Parathyroid adenoma (tissue), 2 donors: Measurements from ENCODE around the gene PAX6.

Experiments used
- H2AFZ ChIP-seq: fragments of 300-600 bp; sonication (generic); one replicate; pipeline ENCODE4 v1.7.0; 2017; ENCODE audit warnings: antibody characterized with exemption, mild to moderate bottlenecking
- H3K27ac ChIP-seq: fragments of 300-600 bp; sonication (generic); one replicate; pipeline ENCODE4 v1.7.0; 2017
- H3K27me3 ChIP-seq: fragments of 300-600 bp; sonication (generic); one replicate; pipeline ENCODE4 v1.7.0; 2017; ENCODE audit warnings: low read length; ENCODE audit not compliant: control insufficient read depth, insufficient read depth
- H3K36me3 ChIP-seq: fragments of 300-600 bp; sonication (generic); one replicate; pipeline ENCODE4 v1.7.0; 2017; ENCODE audit warnings: low read length; ENCODE audit not compliant: control insufficient read depth, insufficient read depth
- H3K4me1 ChIP-seq: fragments of 300-600 bp; sonication (generic); one replicate; pipeline ENCODE4 v1.7.0; 2017; ENCODE audit warnings: control low read depth
- H3K4me2 ChIP-seq: fragments of 300-600 bp; sonication (generic); one replicate; pipeline ENCODE4 v1.7.0; 2017; ENCODE audit warnings: low read length
- H3K4me3 ChIP-seq: fragments of 300-600 bp; sonication (generic); one replicate; pipeline ENCODE4 v1.7.0; 2017; ENCODE audit warnings: low read depth, low read length
- H3K79me2 ChIP-seq: fragments of 300-600 bp; sonication (generic); one replicate; pipeline ENCODE4 v1.7.0; 2017; ENCODE audit warnings: control low read depth
- H3K9ac ChIP-seq: fragments of 300-600 bp; sonication (generic); one replicate; pipeline ENCODE4 v1.7.0; 2017; ENCODE audit warnings: mild to moderate bottlenecking
- H3K9me3 ChIP-seq: fragments of 300-600 bp; sonication (generic); one replicate; pipeline ENCODE4 v1.7.0; 2017; ENCODE audit warnings: low read length; ENCODE audit not compliant: control insufficient read depth
- TF ChIP-seq, protein P1 (sequence below): fragments of 300-600 bp; sonication (generic); IDR thresholded peaks from one replicate; pipeline ENCODE4 v1.7.0; 2017; ENCODE audit warnings: antibody characterized with exemption, mild to moderate bottlenecking
- donor health status: primary hyperparathyroidism.

Gene PAX6

DNA sequence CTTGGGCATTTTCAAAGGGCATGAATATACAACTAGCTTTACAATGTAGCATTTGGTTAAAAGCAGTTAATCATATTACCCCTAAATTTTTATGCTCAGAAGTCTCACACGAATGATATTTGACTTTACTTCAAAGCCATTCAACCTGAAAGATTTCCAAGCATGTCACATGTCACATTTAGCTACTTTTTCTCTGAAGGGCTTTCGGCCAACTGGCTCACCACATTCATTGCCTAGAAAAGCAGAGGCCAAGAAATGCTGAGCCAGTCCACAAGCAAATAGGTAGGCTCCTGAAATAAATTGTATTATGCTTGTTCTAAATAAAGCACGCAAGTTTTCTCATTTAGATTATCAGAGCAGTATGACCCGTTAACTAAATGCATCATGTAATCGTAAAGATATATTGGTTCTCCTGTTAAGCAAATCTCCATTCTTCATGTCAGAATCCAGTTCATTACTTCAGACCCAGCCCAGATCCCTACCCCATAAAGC lies 30.6 kb downstream of the PAX6 start:
- H3K27me3 ChIP-seq = no peaks in the 10 kb centered on the region

GRCh38 chr11:31780078-31780477 lies 31.0 kb downstream of the PAX6 start:
- no peak overlapping the region for H3K9ac ChIP-seq
- H3K27ac ChIP-seq = no peak overlapping the region
- H2AFZ ChIP-seq = no peak overlapping the region
- H3K4me3 ChIP-seq = no peak overlapping the region
- H3K36me3 ChIP-seq = no peaks in the 10 kb centered on the region
- H3K27me3 ChIP-seq = no peaks in the 10 kb centered on the region
- H3K4me1 ChIP-seq = no peaks in the 10 kb centered on the region
- no peak overlapping the region for H3K4me2 ChIP-seq
- no peaks in the 10 kb centered on the region for H3K9me3 ChIP-seq
- no peaks in the 10 kb centered on the region for H3K79me2 ChIP-seq
- TF ChIP-seq, protein P1, sequence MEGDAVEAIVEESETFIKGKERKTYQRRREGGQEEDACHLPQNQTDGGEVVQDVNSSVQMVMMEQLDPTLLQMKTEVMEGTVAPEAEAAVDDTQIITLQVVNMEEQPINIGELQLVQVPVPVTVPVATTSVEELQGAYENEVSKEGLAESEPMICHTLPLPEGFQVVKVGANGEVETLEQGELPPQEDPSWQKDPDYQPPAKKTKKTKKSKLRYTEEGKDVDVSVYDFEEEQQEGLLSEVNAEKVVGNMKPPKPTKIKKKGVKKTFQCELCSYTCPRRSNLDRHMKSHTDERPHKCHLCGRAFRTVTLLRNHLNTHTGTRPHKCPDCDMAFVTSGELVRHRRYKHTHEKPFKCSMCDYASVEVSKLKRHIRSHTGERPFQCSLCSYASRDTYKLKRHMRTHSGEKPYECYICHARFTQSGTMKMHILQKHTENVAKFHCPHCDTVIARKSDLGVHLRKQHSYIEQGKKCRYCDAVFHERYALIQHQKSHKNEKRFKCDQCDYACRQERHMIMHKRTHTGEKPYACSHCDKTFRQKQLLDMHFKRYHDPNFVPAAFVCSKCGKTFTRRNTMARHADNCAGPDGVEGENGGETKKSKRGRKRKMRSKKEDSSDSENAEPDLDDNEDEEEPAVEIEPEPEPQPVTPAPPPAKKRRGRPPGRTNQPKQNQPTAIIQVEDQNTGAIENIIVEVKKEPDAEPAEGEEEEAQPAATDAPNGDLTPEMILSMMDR = no peak

More for the DNA sequence above, 30.6 kb downstream of the PAX6 start:
- no peaks in the 10 kb centered on the region for H3K79me2 ChIP-seq
- H3K36me3 ChIP-seq = no peaks in the 10 kb centered on the region
- H3K4me3 ChIP-seq = no peak overlapping the region
- no peak overlapping the region for H3K9ac ChIP-seq
- H3K4me1 ChIP-seq = no peaks in the 10 kb centered on the region
- H3K4me2 ChIP-seq = no peak overlapping the region
- no peaks in the 10 kb centered on the region for H3K9me3 ChIP-seq
- TF ChIP-seq, protein P1 = no peak
- no peak overlapping the region for H3K27ac ChIP-seq
- no peak overlapping the region for H2AFZ ChIP-seq

GRCh38 chr11:31779374-31779791 lies 31.7 kb downstream of the PAX6 start:
- TF ChIP-seq, protein P1 = no peak
- H3K4me2 ChIP-seq = no peak overlapping the region
- no peak overlapping the region for H2AFZ ChIP-seq
- no peaks in the 10 kb centered on the region for H3K36me3 ChIP-seq
- no peak overlapping the region for H3K27ac ChIP-seq
- H3K4me1 ChIP-seq = no peaks in the 10 kb centered on the region
- H3K4me3 ChIP-seq = no peak overlapping the region
- no peak overlapping the region for H3K9ac ChIP-seq
- no peaks in the 10 kb centered on the region for H3K9me3 ChIP-seq
- no peaks in the 10 kb centered on the region for H3K27me3 ChIP-seq
- H3K79me2 ChIP-seq = no peaks in the 10 kb centered on the region

DNA sequence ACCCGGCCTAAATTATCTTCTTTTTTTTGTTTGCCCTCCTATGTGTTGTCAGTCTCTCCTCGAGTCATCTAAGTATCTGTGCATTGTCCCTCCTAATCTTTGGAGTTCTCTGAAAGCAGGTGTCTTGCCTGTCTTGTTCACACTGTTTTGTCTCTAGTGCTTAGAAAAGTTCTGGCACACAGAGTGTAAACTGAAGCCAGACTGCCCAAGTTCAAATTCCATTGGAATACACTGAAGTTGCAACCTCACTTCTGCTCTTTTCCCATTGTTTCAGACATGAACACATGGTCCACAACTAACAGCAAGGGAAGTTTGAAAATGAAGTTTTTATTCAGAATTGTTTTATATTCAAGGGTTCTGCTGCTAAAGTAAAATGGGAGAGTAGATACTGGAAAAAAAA lies 38.7 kb downstream of the PAX6 start:
- Histone ChIP-seq H3K27me3 (no peaks in the 10 kb centered on the region), H2AFZ (no peak overlapping the region), H3K9ac (no peak overlapping the region), H3K4me1 (no peaks in the 10 kb centered on the region), H3K79me2 (no peaks in the 10 kb centered on the region), H3K4me2 (no peak overlapping the region), H3K27ac (no peak overlapping the region), H3K4me3 (no peak overlapping the region), H3K36me3 (no peaks in the 10 kb centered on the region), H3K9me3 (no peaks in the 10 kb centered on the region)
- TF ChIP-seq, protein P1 = no peak

DNA sequence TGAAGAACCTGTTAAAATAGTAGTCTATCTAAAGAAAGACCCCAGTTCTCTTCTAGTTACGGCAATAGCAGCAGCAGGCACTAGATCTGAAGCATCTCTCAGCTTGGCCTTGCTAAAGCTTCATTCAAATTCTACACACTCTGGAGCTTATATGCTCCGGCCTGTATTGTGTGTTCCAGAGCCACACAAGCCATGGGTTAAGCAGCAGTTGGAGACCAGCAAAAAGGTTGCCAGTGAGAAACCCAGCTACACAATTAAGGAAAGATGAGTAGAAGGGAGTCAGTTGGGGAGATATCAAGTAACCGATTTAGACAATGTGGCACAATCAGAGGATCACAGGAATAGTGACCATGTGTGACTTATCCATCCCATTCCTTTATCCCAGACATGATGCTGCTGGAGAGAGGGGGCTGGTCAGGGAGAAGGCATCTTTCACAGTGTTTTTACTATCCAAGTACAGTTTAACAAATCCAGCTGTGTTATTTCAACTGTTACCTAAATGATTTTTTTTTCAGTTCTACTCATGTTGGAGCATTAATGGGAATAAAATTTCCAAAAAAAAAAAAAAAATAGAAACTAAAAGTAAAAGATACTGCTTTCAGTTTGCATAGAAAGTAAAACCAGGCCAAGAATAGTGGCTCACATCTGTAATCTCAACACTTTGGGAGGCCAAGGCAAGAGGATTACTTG lies 41.0 kb downstream of the PAX6 start:
- Histone ChIP-seq H3K9me3 (no peaks in the 10 kb centered on the region), H3K4me1 (no peaks in the 10 kb centered on the region), H3K27me3 (no peaks in the 10 kb centered on the region), H3K9ac (no peak overlapping the region), H3K36me3 (no peaks in the 10 kb centered on the region), H3K4me2 (no peak overlapping the region), H2AFZ (no peak overlapping the region), H3K79me2 (no peaks in the 10 kb centered on the region), H3K4me3 (no peak overlapping the region), H3K27ac (no peak overlapping the region)
- TF ChIP-seq, protein P1 = no peak
